ENCODE results near the gene ATP5MG.

GRCh38 chr11:118379497-118379896, 21.9 kb upstream of the ATP5MG start:
- TF ChIP-seq CTCF (IDR thresholded peaks at IDR 0.05; ENCODE audit: low read depth, low read length, poor library complexity, severe bottlenecking) (no peak), EZH2phosphoT487 (IDR thresholded peaks at IDR 0.05; ENCODE audit: borderline replicate concordance, low read length) (no peak)
